ENCODE results near the gene CHCHD3.
"Not testable (repeated sequence)": the region's sequence is repeated elsewhere in the genome, so short reads cannot be mapped to it uniquely, and the experiment has no call there.

The CHCHD3 gene

DNA sequence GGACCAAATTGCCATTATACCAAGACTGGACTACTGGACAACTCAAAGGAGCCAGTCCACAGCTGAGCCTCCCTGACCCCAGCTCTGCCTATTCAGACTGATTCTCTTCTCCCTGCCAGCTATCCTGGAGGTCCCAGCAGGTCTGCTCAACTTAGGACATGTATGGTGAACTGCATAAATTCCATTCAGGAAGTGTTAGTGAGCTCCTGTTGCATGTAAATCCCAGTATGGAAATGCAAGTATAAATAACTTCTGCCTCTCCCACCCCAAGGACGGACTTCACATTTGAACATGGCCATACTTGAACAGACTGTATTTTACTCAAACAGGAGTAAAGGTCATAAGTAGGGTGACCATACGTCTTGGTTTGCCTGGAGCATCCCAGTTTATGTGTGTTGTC is 128.4 kb downstream of the CHCHD3 start:
- DNase-seq (ENCODE audit: low spot score): no peak

DNA sequence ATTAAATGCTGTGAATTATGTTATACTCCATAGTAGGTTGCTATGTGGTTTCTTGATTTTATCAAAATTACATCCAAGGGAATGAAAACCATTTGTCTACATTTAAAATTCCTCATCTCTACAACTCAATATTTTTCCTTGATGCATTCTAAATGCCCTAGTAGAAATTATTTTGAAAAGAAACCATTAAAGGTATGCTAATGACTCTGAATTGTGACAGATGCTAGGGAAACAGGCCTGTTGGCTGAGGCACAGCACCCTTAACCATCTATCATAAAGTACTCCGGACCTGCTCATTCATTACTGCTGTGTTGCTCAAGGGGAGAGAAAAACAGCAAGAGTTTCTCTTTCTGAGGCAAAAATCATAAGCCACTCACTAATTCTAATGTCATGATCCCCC is 131.2 kb downstream of the CHCHD3 start:
- DNase-seq (ENCODE audit: low spot score): no peak

GRCh38 chr7:132947011-132947410 is 134.9 kb downstream of the CHCHD3 start:
- no peak for DNase-seq (ENCODE audit: low spot score)

DNA sequence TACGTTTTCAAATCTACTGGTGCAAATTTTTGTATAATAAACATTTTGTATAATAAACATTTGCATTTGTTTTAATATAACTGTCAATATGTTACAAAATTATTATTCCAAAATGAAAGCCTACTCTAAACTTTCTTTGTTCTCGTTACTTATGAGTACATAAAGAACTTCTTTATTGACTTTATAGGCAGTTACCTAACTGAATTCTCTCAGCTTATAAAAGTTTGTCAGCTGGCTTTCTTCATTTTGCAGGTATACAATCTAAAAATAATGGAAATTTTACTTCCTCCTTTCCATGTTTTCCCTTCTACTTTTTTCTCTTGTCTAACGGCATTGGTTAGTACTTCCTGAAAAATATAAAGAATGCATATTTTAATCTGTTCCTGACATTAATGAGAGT is 137.1 kb downstream of the CHCHD3 start:
- DNase-seq (ENCODE audit: low spot score): no peak

DNA sequence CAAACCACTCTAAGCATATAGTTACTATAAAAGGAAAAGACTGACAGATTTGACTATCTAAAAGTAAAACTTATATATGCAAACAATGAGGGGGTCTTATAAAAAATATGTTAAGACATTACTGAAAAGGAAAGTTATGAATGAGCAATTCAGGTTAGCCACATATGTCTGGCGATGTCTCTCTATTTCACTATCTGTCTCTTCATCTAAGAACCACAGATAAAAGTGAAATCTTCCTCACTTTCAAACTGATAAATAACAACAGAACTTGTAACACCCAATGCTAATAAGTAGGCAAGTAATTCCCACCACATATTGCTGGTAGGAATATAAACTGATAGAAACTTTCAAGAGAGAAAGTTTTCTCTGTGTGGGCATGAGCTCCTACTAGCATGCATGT is 138.2 kb downstream of the CHCHD3 start:
- DNase-seq (ENCODE audit: low spot score): no peak

- no peak for DNase-seq (ENCODE audit: low spot score)
These were observed 139.2 kb downstream of the CHCHD3 start for GRCh38 chr7:132942701-132943100.

DNA sequence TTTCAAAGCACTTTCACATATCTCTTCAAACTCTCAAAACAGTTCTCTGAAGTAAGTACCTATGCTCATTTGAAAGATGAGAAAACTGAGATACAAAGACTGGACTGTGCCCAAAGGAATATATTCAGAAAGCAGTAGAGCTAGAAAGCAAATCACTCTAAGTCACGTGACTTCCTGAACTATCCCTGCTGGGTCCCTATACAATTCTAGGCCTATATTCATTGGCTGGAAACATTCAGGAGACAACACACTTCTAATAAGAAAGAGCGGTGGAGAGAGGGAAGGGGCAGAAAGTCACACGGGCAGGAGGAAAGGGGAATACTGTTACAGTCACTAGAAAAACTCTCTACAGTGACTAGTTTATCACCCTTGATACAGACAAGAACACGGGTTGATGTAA is 140.0 kb downstream of the CHCHD3 start:
- DNase-seq (ENCODE audit: low spot score): no peak

DNA sequence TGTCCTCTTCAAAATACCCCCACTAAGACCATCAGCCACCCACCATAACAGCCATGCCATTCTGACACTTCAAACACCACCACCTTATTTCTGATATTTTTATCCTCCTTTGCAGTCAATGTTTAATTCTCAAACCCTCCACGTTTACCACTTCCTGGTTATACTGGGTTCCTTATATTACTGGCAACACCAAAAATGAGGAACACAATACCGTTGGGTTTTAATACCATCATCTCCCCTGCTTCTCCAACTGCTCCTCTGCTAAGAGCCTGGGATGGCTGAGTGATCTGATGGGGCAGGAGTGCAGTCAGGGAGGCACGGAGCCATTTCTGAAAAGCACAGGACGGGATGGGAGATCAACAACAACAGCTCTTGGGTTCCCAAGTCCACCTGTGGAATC is 140.5 kb downstream of the CHCHD3 start:
- no peak for DNase-seq (ENCODE audit: low spot score)

- DNase-seq (ENCODE audit: low spot score): no peak
These were observed 141.8 kb downstream of the CHCHD3 start for GRCh38 chr7:132940084-132940483.

GRCh38 chr7:132939495-132939894 is 142.4 kb downstream of the CHCHD3 start:
- DNase-seq (ENCODE audit: low spot score): no peak

- no peak for DNase-seq (ENCODE audit: low spot score)
These were observed 144.6 kb downstream of the CHCHD3 start for GRCh38 chr7:132937286-132937685.

GRCh38 chr7:132935608-132936007 is 146.3 kb downstream of the CHCHD3 start:
- DNase-seq (ENCODE audit: low spot score): no peak

DNA sequence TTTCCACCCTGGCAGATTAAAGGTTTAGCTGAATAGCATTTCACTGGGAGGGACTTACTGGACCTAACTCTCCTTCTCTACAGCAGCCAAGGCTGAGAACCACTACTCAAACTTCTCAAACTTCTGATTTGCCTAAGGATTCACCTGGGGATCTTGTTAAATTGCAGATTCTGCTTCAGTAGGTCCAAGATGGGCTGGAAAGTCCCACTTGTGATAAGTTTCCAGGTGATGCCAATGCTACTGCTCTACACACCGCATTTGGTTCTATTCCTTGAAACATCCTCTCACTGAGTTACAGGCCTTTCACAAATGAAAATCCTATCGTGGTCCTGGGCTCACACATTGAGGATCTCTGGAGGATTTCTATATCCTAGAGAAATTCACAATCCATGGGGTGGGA is 147.9 kb downstream of the CHCHD3 start:
- no peak for DNase-seq (ENCODE audit: low spot score)

- DNase-seq (ENCODE audit: low spot score): no peak
These were observed 148.8 kb downstream of the CHCHD3 start for GRCh38 chr7:132933072-132933458.

- DNase-seq (ENCODE audit: low spot score): no peak
These were observed 149.4 kb downstream of the CHCHD3 start for GRCh38 chr7:132932296-132933071.

GRCh38 chr7:132930881-132931280 is 151.0 kb downstream of the CHCHD3 start:
- no peak for DNase-seq (ENCODE audit: low spot score)

- DNase-seq (ENCODE audit: low spot score): not testable (repeated sequence)
These were observed 151.9 kb downstream of the CHCHD3 start for GRCh38 chr7:132929944-132930343.

DNA sequence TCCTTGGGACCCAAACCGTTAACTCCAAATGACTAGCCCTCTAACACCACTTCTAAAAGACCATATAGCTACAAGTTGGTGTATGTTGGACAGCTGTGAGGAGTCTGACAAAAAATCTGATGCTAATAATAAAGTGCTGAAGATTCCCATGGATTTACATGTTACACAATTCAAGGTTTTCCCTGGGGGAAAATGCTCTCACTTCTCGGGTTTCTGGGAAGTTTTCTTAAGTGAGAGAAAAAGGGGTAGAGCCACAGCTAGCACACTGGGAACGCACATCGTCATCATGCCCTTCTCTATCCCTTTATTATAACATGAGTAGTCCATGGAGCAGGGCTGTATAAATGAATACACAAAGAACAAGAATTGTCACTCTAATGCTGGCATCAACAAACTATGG is 162.1 kb downstream of the CHCHD3 start:
- no peak for DNase-seq (ENCODE audit: low spot score)

DNA sequence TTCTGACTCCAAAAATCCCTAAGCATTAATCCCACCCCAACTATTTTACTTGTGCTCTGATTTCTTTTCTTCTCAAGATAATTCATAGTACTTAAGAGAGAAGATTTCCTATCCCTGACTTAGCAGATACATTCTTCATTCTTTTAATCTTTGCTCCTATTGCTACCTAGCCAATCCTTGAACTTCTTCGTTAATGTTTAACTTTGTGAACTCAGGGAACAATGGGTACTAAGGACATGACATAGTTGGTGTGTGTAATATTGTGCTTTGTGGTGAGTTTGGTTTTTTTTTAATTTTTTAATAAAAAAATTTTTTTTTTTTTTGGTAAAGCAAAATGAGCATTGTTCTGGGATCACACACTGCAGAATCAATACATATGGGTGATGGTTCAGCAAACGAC is 166.2 kb downstream of the CHCHD3 start:
- no peak for DNase-seq (ENCODE audit: low spot score)

DNA sequence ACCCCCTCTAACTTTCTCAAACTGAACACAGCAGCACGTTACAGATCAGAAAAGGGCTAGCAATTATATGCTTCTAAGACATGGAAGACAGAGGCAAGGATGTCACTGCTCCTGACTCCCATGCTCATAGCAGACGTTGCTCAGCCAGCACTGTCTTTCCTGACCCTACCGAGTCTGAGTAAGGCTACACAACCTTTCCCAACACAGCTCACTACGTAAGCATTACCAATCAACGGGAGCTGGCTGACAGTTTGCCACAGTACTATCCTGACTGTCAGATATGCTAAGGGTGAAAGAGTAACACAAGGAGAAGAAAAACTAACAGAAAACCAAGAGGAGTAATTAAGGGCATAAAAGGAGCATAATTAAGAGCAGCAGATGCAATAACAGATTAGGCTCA is 171.2 kb downstream of the CHCHD3 start:
- no peak for DNase-seq (ENCODE audit: low spot score)

DNA sequence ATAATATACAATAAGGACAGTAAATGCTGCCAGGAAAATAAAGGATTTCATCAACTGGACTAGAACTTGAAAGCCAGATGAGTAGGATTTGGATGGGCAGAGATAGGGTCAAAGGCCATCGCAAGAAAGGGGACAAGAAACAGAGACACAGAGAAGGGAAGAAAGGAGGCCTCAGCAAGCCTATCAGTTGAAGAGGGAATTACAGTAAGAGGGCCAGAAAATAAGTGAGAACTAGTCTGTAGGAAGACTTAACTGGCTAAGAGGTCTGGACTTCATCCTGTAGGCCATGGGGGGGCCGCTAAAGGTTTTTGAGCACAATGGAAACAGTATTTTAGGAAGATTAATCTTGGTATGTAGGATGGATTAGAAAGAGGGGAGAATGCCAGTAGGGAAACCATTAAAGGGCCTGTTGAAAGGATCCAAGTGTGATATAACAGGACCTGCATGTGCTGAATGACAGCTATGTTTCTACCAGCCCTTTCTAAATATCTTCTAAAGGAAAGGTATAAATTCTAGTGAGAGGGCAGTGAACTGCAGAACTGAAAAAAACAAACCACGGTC is 174.4 kb downstream of the CHCHD3 start:
- DNase-seq (ENCODE audit: low spot score): no peak

DNA sequence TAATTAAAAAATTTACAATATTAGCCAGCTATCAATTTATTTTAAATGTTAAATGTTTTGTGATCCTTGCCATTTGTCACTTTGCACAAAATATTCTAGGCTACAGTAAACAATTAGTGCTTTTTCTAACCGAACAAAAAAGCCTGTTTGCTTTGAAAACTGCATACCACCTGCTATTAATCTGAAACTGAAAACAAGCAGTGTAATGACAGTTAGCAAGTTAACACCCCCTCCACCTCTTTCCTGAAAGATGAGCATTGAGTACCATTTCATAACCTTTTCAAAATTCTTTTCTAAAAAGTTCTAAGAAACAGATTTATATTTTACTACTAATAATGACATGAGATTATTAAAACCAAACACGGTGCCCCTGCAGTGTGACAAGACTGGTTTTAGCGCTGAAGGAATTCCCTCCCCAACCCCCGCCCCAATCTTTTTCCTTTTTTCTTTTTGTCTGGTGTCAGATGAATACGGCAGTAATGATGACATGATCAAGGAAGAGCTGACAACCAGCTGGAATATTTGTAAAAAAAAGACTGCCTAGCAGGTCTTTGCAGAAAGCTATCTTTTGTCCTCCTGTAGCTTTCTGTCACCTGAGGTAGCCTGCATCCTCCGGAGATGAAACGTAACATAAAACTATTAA is 175.6 kb downstream of the CHCHD3 start:
- DNase-seq (ENCODE audit: low spot score): no peak

- not testable (repeated sequence) for DNase-seq (ENCODE audit: low spot score)
These were observed 176.8 kb downstream of the CHCHD3 start for GRCh38 chr7:132905136-132905535.

GRCh38 chr7:132904209-132904608 is 177.7 kb downstream of the CHCHD3 start:
- no peak for DNase-seq (ENCODE audit: low spot score)

Data from CD4-positive, alpha-beta T cell treated with Interleukin-15 for 4 hours (primary cell).